DND-41 (cell line): Measurements from ENCODE around the gene SOX4.

Experiments
- ATAC-seq: fragments of 200-7000 bp; cut with Tn5 transposase; 3 replicates; pipeline ENCODE4 v1.9.1; 2021; ENCODE audit warnings: low read depth; ENCODE audit not compliant: insufficient read depth
- DNase-seq: peaks from one replicate; pipeline ENCODE4 v3.0.0-alpha.2; 2020
- H2AFZ ChIP-seq: 2 replicates; pipeline ENCODE4 v1.6.0; 2012; ENCODE audit warnings: low read depth, low read length
- H3K27ac ChIP-seq: 2 replicates; pipeline ENCODE4 v1.5.1; 2012; ENCODE audit warnings: low read length, inconsistent platforms
- H3K27me3 ChIP-seq: fragments of 200-600 bp; sonication (generic); 2 replicates; pipeline ENCODE4 v1.6.0; 2012; ENCODE audit warnings: low read length, mild to moderate bottlenecking, inconsistent platforms; ENCODE audit not compliant: insufficient read depth, poor library complexity
- H3K36me3 ChIP-seq: 2 replicates; pipeline ENCODE4 v1.5.1; 2012; ENCODE audit warnings: low read length, inconsistent platforms; ENCODE audit not compliant: insufficient read depth
- H3K4me1 ChIP-seq: 2 replicates; pipeline ENCODE4 v1.5.1; 2012; ENCODE audit warnings: mild to moderate bottlenecking, low read length; ENCODE audit not compliant: insufficient read depth
- H3K4me2 ChIP-seq: 2 replicates; pipeline ENCODE4 v1.6.0; 2012; ENCODE audit warnings: mild to moderate bottlenecking, moderate library complexity, low read length, inconsistent platforms; ENCODE audit not compliant: insufficient read depth
- H3K4me3 ChIP-seq, 2 experiments: fragments of 200-600 bp in 1 of 2; shearing (Covaris generic) in 1 of 2; 2 replicates each; pipeline ENCODE4 v1.5.1; 2012 to 2016; ENCODE audit warnings: inconsistent platforms in 2 of 2, low read length in 2 of 2, mild to moderate bottlenecking in 2 of 2, low read depth in 1 of 2, moderate library complexity in 1 of 2
- H3K79me2 ChIP-seq: 2 replicates; pipeline ENCODE4 v1.6.0; 2012; ENCODE audit warnings: low read length, inconsistent platforms; ENCODE audit not compliant: insufficient read depth
- H3K9ac ChIP-seq: 2 replicates; pipeline ENCODE4 v1.6.0; 2012; ENCODE audit warnings: low read depth, mild to moderate bottlenecking, inconsistent platforms, low read length, moderate library complexity
- H3K9me3 ChIP-seq: 2 replicates; pipeline ENCODE4 v1.5.1; 2012; ENCODE audit warnings: low read length, moderate library complexity, mild to moderate bottlenecking, inconsistent platforms; ENCODE audit not compliant: insufficient read depth, severe bottlenecking
- H4K20me1 ChIP-seq: 2 replicates; pipeline ENCODE4 v1.6.0; 2012; ENCODE audit warnings: low read length; ENCODE audit not compliant: insufficient read depth
- CTCF ChIP-seq: IDR thresholded peaks from 2 replicates; pipeline ENCODE4 v1.5.1; 2012; ENCODE audit warnings: borderline replicate concordance, low read length, moderate library complexity, mild to moderate bottlenecking; ENCODE audit not compliant: poor library complexity, severe bottlenecking; ENCODE audit errors: extremely low read depth
- EZH2 ChIP-seq: IDR thresholded peaks from 3 replicates; pipeline ENCODE4 v1.6.1; 2012; ENCODE audit warnings: borderline replicate concordance, low read depth, mild to moderate bottlenecking, moderate library complexity, low read length, inconsistent platforms; ENCODE audit not compliant: severe bottlenecking

SOX4 gene

GRCh38 chr6:21586740-21587178, 6.8 kb upstream of the SOX4 start:
- Histone ChIP-seq H3K27ac (peak overlapping the region; percentile 100), H3K79me2 (peaks cover 11% of the 10 kb centered on the region), H2AFZ (peak overlapping the region; percentile 90), H3K4me3 (peak overlapping the region in 1 of 2 experiments; percentile 96; a peak in 3 of 4 replicates), H4K20me1 (no peaks in the 10 kb centered on the region), H3K4me2 (peak overlapping the region; percentile 93), H3K9ac (peak overlapping the region; percentile 97), H3K27me3 (no peaks in the 10 kb centered on the region), H3K4me1 (peaks cover 21% of the 10 kb centered on the region), H3K36me3 (no peaks in the 10 kb centered on the region; the same call in 1 of the 2 replicates), H3K9me3 (no peaks in the 10 kb centered on the region)
- peak; percentile 1; the same call in 1 of the 3 replicates for ATAC-seq
- TF ChIP-seq CTCF (no peak), EZH2 (no peak)
- no peak for DNase-seq

GRCh38 chr6:21587179-21587960, 6.2 kb upstream of the SOX4 start:
- no peaks in the 10 kb centered on the region for H3K27me3 ChIP-seq
- no peaks in the 10 kb centered on the region; the same call in 1 of the 2 replicates for H3K36me3 ChIP-seq
- H3K4me1 ChIP-seq: peaks cover 22% of the 10 kb centered on the region
- TF ChIP-seq EZH2: no peak
- TF ChIP-seq CTCF: peak; percentile 63
- H3K27ac ChIP-seq: peak overlapping the region; percentile 100
- peaks cover 12% of the 10 kb centered on the region for H3K79me2 ChIP-seq
- peak overlapping the region; percentile 84 to 96 for H3K4me3 ChIP-seq
- DNase-seq: peak; percentile 83
- H2AFZ ChIP-seq: peak overlapping the region; percentile 90
- no peaks in the 10 kb centered on the region for H3K9me3 ChIP-seq
- H3K9ac ChIP-seq: peak overlapping the region; percentile 97
- ATAC-seq: peak; percentile 51
- H4K20me1 ChIP-seq: no peaks in the 10 kb centered on the region
- peak overlapping the region; percentile 93 for H3K4me2 ChIP-seq

- Histone ChIP-seq H3K79me2 (peaks cover 19% of the 10 kb centered on the region), H3K4me1 (peaks cover 28% of the 10 kb centered on the region), H3K36me3 (no peaks in the 10 kb centered on the region; the same call in 1 of the 2 replicates), H3K27me3 (no peaks in the 10 kb centered on the region), H3K9ac (peak overlapping the region; percentile 97), H3K9me3 (no peaks in the 10 kb centered on the region), H4K20me1 (no peaks in the 10 kb centered on the region; the same call in 1 of the 2 replicates), H2AFZ (peak overlapping the region; percentile 90), H3K4me3 (peak overlapping the region; percentile 84 to 96), H3K4me2 (peak overlapping the region; percentile 93), H3K27ac (peak overlapping the region; percentile 100)
- TF ChIP-seq CTCF: peak; percentile 4
- TF ChIP-seq EZH2: no peak
- DNase-seq (peak; percentile 83), ATAC-seq (peak; percentile 56)
Observed at GRCh38 chr6:21587961-21588480, 5.5 kb upstream of the SOX4 start.
